Measurements from ENCODE around the gene NPAS2.

Gene NPAS2

DNA sequence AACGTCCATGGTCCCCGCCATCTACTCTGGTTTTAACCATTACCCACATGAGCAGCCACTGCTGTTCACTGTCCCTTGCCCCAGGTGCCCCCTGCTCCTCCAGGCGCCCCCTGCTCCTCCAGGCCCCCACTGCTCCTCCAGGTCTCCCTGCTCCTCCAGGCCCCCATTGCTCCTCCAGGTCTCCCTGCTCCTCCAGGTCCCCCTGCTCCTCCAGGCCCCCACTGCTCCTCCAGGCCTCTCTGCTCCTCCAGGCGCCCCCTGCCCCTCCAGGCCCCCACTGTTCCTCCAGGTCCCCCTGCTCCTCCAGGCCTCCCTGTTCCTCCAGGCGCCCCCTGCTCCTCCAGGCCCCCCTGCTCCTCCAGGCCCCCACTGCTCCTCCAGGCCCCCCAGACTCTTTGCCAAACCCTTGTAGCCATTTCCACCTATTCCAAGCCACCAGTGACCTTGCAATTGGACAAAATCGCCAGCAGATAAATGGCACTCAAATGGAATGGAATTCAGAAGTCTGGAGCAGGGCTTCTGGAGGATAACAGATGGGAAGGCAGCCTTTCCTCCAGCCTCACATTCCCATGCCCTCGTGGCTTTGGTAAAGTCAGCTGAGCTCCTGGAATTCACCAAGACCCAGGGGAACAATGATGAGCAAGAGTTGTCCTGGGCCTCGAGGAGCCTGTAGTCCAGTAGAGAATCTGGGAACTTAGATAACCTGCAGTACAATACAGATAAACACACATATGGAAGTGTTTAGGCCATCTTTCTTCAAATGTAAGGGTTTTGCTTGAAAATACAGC lies 168.9 kb downstream of the NPAS2 start:
- no peak for DNase-seq (ENCODE audit: low read depth)

GRCh38 chr2:100989666-100990065 lies 169.7 kb downstream of the NPAS2 start:
- no peak for DNase-seq (ENCODE audit: low read depth)

- DNase-seq (ENCODE audit: low read depth): no peak
These were observed 170.2 kb downstream of the NPAS2 start for GRCh38 chr2:100990166-100990565.

GRCh38 chr2:100990650-100991403 lies 170.9 kb downstream of the NPAS2 start:
- no peak for DNase-seq (ENCODE audit: low read depth)

DNA sequence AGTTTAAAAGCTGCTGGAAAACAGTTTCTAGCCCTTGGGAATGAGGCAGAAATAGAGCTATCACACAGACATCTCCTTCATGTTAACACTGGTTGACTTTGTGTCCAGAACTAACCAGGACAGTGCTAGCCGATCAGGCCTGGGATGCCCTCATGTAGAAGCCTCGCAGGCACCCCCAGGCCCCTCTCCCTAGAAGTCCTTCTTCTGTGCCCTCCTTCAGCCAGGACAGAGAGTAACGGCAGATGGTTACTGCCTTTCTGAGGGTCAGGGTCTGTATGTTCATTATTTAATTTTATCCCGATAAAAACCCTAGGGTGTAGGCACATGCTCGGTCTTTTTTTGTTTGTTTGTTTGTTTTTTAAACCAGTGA lies 171.4 kb downstream of the NPAS2 start:
- no peak for DNase-seq (ENCODE audit: low read depth)

DNA sequence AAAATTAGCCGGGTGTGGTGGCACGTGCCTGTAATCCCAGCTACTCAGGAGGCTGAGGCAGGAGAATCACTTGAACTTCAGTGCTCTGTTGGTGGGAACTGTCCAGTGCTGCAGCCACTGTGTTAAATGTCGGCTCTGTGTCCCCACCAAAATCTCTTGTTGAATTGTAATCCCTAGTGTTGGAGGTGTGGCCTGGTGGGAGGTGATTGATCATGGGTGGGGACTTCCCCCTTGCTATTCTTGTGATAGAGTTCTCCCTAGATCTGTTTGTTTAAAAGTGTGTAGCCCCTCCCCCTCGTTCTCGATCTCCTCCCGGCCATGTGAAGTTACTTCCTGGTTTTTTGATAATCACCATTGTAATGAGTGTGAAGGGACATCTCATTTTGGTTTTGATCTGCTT lies 172.3 kb downstream of the NPAS2 start:
- DNase-seq (ENCODE audit: low read depth): no peak

GRCh38 chr2:100993294-100993693 lies 173.4 kb downstream of the NPAS2 start:
- no peak for DNase-seq (ENCODE audit: low read depth)

- DNase-seq (ENCODE audit: low read depth): no peak
These were observed 175.6 kb downstream of the NPAS2 start for GRCh38 chr2:100995309-100996075.

- no peak for DNase-seq (ENCODE audit: low read depth)
These were observed 177.7 kb downstream of the NPAS2 start for GRCh38 chr2:100997509-100998234.

GRCh38 chr2:100998235-100998573 lies 178.3 kb downstream of the NPAS2 start:
- no peak for DNase-seq (ENCODE audit: low read depth)

- no peak for DNase-seq (ENCODE audit: low read depth)
These were observed 180.1 kb downstream of the NPAS2 start for GRCh38 chr2:100999995-101000394.

DNA sequence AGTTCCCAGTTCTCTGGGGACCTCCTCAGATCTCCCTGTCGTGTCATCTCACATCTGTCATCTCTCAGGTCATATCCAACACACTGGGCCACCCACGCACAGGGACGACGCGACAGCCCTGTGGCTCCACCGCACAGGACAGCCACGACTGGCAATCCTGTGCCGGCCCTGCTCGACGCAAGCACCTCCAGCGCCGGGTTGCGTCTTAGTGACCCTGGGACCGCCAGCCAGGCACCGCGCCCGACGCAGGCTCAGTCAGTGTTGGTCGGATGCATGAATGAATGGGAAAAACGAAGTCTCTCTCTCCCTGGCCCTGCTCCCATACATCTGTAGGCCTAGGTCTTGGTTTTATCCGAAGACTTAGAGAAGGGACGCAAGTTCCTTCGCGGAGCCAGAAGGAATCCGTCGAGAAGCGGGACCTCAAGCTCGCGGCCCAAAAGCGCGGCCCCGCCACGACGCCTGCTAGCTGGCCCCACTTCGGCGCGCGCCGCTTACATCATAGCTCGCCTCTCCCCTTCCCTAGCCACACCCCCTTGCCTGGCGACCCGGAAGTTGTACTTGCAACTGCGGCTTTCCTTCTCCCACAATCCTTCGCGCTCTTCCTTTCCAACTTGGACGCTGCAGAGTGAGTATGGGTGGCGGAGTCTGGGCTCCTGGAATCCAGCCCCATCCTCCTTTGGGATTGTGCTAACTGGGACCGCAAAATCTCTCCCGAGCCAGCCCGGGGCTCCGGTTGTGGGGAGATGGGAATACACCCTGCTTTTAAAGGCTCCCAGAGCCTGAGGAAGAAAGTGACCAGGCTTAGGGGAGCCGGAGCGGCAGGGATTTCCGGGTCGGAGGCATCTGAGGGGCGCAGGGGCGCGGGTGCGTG lies 182.0 kb downstream of the NPAS2 start, which contains the start of gene RPL31:
RPL31 (plus strand) TSS at position 599 of the 871 bp plus-strand sequence. CDS start 413 bp downstream, outside the sequence.
- DNase-seq (ENCODE audit: low read depth): peak; percentile 84

- DNase-seq (ENCODE audit: low read depth): no peak
These were observed 182.8 kb downstream of the NPAS2 start for GRCh38 chr2:101002562-101003277.

GRCh38 chr2:101003278-101003775 lies 183.4 kb downstream of the NPAS2 start:
- DNase-seq (ENCODE audit: low read depth): no peak

DNA sequence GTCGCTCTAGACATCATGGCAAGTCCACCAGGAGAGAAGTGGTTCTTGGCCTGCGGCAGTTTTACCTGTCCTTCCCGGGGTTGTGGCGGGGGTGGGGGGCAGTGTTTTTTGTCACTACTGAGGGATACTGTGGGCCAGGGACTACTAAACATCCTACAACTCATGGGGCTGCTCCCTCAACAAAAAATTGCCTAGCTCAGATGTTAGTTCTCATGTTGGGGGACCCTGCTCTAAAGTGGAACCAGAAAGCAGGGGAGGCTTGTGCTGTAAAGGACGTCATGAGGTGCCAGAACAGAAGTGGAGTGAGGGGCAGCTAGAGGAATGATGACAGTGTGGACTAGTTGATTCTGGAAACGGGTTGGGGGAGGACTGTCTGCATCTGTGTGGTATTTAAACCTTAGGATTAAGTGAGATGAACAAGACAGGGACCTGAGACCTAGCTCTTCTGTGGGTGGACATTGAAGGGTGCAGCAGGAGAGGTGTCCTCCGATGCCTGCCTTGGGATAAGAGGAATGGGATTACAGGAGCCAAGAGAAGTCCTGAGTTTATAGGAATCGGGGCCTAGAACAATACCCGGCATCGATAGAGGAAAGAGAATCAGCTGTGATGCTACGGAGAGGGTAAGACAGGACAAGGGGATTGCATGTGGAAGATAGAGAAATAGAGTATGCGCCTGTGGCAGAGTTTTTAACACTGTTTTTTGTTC lies 184.8 kb downstream of the NPAS2 start:
- no peak for DNase-seq (ENCODE audit: low read depth)

GRCh38 chr2:101006065-101006715 lies 186.3 kb downstream of the NPAS2 start:
- no peak for DNase-seq (ENCODE audit: low read depth)

DNA sequence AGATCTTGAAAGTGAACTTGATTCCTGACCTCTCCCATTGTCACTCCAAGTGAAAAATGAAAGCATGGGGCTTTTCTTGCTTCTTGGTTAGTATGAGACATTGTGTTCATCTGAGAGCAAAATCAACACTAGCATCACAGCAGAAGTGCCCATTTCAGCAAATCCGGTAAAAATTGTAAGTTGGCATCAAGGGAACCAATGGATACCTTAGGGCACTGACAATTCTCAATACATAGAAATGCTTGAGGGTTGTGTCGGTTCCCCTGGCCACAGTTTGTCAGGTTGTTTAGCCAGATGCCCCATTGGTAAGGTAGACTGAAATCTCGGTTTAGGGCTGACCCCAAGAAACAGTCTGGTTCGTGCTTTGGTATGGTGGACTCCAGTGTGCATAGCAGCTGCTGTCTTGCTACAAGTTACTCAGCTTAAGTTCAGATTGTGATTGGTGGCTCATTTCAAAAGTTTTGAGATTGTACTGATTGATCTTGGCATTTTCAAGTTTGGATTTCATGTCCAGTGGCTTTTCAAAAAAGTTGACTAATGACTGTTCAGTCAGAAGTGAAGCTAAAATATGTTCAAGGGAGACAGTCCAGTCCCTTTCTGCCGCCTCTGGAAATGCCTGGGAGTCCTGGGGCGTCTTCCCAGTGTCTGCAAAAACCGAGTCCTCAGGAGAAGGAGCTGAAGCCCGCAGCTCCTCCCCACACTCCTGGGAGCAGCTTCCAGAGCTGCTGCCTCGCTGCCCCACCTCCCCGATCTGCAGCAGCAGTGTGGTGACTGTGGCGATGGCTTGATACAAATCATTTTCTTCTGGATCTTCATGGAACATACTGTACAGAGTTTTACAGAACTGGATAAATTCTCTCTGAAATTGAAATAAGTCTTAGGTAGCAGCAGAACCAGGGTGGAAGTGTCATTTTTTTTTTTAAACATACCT lies 187.7 kb downstream of the NPAS2 start:
- DNase-seq (ENCODE audit: low read depth): no peak

GRCh38 chr2:101011152-101011551 lies 191.2 kb downstream of the NPAS2 start:
- no peak for DNase-seq (ENCODE audit: low read depth)

Data from HS-27A (cell line).